ENCODE results near the gene HHATL. TPM values are rescaled to one million over a fixed set of nuclear protein-coding genes. Genes with fewer than 3 reads are reported as not detected.
"Not testable (repeated sequence)": the region's sequence is repeated elsewhere in the genome, so short reads cannot be mapped to it uniquely, and the experiment has no call there.

The HHATL gene
- total RNA-seq, 1 experiment from 2014 or later = not detected

- no peak overlapping the region for H3K27ac ChIP-seq (ENCODE audit: low read length)
- ATAC-seq = peak; percentile 58; the same call in 1 of the 2 replicates
- H3K36me3 ChIP-seq (ENCODE audit: control insufficient read depth, insufficient read depth, low read length) = no peaks in the 10 kb centered on the region
- no peaks in the 10 kb centered on the region for H3K27me3 ChIP-seq (ENCODE audit: control insufficient read depth, insufficient read depth, low read length)
- ChIA-PET CTCF (interaction anchor here (0.6 kb wide), 1 partner anchor 11 kb away, joined by 6 read pairs; no protein-coding TSS in a partner anchor), POLR2A (interaction anchor here (0.7 kb wide), 1 partner anchor 8 kb away, joined by 5 read pairs; no protein-coding TSS in a partner anchor)
- no peak overlapping the region for H3K4me3 ChIP-seq (ENCODE audit: low read depth in 2 of 2, low read length in 2 of 2)
- H3K4me1 ChIP-seq (ENCODE audit: control insufficient read depth, insufficient read depth, low read length) = no peaks in the 10 kb centered on the region
- TF ChIP-seq POLR2AphosphoS5 (IDR thresholded peaks at IDR 0.05; ENCODE audit: low read depth, low read length) (no peak), TCF7L2 (IDR thresholded peaks at IDR 0.05; ENCODE audit: low read depth, low read length) (no peak), CTCF (IDR thresholded peaks at IDR 0.05) (no peak), REST (IDR thresholded peaks at IDR 0.05; ENCODE audit: insufficient read depth in 1 of 2, low read depth in 2 of 2, low read length in 1 of 2) (no peak), SIN3A (IDR thresholded peaks at IDR 0.05; ENCODE audit: borderline replicate concordance, insufficient read depth, low read depth, low read length) (no peak)
- in situ Hi-C loops (cut with HindIII; ENCODE audit: low pct_unique_long_range_greater_than_20kb, low sequenced_read_pairs) = no loop called here
- BruUV-seq (replicated peaks) = no TSS peak
- intact Hi-C loops (cut with micrococcal nuclease; ENCODE audit: unreplicated experiment) = no loop called here
- H3K9me3 ChIP-seq (ENCODE audit: control insufficient read depth, insufficient read depth, low read depth, low read length) = no peaks in the 10 kb centered on the region
- no peak for DNase-seq (ENCODE audit: low read depth, low spot score)
These were observed 20.6 kb upstream of the HHATL start for GRCh38 chr3:42723219-42723618.

GRCh38 chr3:42722442-42722841, 19.8 kb upstream of the HHATL start:
- H3K27ac ChIP-seq (ENCODE audit: low read length); H3K27me3 ChIP-seq (ENCODE audit: control insufficient read depth, insufficient read depth, low read length); H3K9me3 ChIP-seq (ENCODE audit: control insufficient read depth, insufficient read depth, low read depth, low read length); in situ Hi-C loops (cut with HindIII; ENCODE audit: low pct_unique_long_range_greater_than_20kb, low sequenced_read_pairs); BruUV-seq (replicated peaks); H3K4me1 ChIP-seq (ENCODE audit: control insufficient read depth, insufficient read depth, low read length); H3K36me3 ChIP-seq (ENCODE audit: control insufficient read depth, insufficient read depth, low read length); POLR2A ChIA-PET; ATAC-seq; intact Hi-C loops (cut with micrococcal nuclease; ENCODE audit: unreplicated experiment); DNase-seq (ENCODE audit: low read depth, low spot score); H3K4me3 ChIP-seq (ENCODE audit: low read depth in 2 of 2, low read length in 2 of 2): not testable (repeated sequence)
- CTCF ChIA-PET = interaction anchor here (0.6 kb wide), 1 partner anchor 11 kb away, joined by 6 read pairs; no protein-coding TSS in a partner anchor

GRCh38 chr3:42721690-42722089, 19.1 kb upstream of the HHATL start:
- POLR2A ChIA-PET = no interaction called here
- CTCF ChIA-PET = no interaction called here
- intact Hi-C loops (cut with micrococcal nuclease; ENCODE audit: unreplicated experiment) = no loop called here
- no peaks in the 10 kb centered on the region for H3K9me3 ChIP-seq (ENCODE audit: control insufficient read depth, insufficient read depth, low read depth, low read length)
- in situ Hi-C loops (cut with HindIII; ENCODE audit: low pct_unique_long_range_greater_than_20kb, low sequenced_read_pairs) = no loop called here
- H3K27ac ChIP-seq (ENCODE audit: low read length) = no peak overlapping the region
- BruUV-seq (replicated peaks) = no TSS peak
- H3K4me1 ChIP-seq (ENCODE audit: control insufficient read depth, insufficient read depth, low read length) = no peaks in the 10 kb centered on the region
- no peak for ATAC-seq
- DNase-seq (ENCODE audit: low read depth, low spot score) = no peak
- H3K36me3 ChIP-seq (ENCODE audit: control insufficient read depth, insufficient read depth, low read length) = no peaks in the 10 kb centered on the region
- H3K27me3 ChIP-seq (ENCODE audit: control insufficient read depth, insufficient read depth, low read length) = no peaks in the 10 kb centered on the region
- no peak for TF ChIP-seq SIN3A (IDR thresholded peaks at IDR 0.05; ENCODE audit: borderline replicate concordance, insufficient read depth, low read depth, low read length)
- TF ChIP-seq REST (IDR thresholded peaks at IDR 0.05; ENCODE audit: insufficient read depth in 1 of 2, low read depth in 2 of 2, low read length in 1 of 2) = no peak
- no peak for TF ChIP-seq CTCF (IDR thresholded peaks at IDR 0.05)
- TF ChIP-seq TCF7L2 (IDR thresholded peaks at IDR 0.05; ENCODE audit: low read depth, low read length) = no peak
- no peak for TF ChIP-seq POLR2AphosphoS5 (IDR thresholded peaks at IDR 0.05; ENCODE audit: low read depth, low read length)
- no peak overlapping the region for H3K4me3 ChIP-seq (ENCODE audit: low read depth in 2 of 2, low read length in 2 of 2)

Measured in Panc1 (cell line).